C1 segment of cervical spinal cord (tissue), 14 donors: ENCODE data around the gene SEC11C.

Source experiments
- DNase-seq, 14 donors: peaks; one replicate each; lab custom pipeline; 2025; lab: John Stamatoyannopoulos, UW

SEC11C gene

DNA sequence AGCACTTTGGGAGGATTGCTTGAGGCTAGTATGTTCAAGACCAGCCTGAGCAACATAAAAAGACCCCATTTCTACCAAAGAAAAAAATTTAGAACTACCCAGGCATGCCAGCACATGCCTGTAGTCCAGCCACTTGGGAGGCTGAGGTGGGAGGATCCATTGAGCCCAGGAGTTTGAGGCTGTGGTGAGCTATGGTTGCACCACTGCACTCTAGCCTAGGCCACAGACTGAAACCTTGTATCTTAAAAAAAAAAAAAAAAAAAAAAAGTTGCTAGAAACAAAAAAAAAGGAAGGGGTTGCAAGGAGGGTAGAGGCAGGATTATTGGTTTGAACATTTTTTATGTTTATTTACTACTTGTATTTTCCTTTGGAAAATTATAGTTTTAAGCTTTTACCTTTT, 4.8 kb downstream of the SEC11C start:
- DNase-seq, result no peak

DNA sequence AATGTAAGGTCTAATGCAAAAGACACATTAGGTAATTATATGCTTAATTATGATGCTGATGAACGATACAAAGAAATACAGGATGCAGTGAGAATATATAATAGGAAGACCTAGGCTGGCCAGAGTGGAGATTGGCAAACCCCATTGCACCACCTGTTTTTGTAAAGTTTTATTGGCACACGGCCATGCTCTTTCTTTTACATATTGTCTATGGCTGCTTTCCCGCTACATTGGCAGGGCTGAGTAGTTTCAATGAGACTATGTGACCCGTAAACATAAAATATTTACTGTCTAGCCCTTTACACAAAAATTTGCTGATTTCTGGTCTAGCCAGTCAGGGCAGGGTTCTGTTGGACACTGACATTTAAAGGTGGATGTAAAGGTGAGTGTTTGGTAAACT, 5.4 kb downstream of the SEC11C start:
- no peak for DNase-seq

DNA sequence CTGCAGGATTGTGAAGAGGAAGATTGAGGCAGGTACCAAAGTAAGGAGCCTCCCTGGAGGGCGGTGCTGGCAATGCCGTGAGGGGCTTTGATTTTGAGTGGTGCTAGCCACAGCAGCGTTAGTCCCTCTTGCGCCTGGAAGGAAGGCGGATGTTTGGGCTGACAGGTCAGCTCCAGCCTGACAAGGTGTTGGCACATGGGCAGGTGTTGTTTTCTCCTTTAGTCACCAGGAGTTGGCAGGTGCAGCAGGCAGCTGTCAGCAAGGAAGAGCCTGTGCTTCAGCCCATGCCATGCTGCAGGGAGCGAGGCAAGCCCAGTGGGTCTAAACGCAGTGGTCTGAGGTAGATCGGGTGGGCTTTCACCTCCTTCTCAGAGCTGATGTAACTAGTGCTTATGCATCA, 8.5 kb downstream of the SEC11C start:
- no peak for DNase-seq

DNA sequence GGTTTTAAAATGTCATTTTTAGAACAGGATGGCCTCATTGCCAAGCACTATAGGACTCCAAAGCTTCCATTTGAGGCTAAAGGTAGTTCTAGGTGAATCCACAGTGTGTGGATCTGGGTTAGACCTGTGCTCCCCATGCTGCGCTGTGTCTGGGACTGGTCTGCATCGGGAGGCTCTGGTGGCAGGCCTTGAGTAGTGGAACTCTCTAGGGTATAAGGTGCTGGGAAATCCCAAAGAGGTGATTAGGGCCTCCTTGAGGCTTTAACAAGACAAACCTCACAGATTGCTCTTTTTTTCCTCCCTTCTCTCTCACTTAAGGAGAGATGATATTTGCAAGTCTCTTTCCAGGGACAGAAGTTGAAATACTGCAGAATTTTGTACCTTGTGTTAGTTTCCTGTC, 9.3 kb downstream of the SEC11C start:
- no peak for DNase-seq

DNA sequence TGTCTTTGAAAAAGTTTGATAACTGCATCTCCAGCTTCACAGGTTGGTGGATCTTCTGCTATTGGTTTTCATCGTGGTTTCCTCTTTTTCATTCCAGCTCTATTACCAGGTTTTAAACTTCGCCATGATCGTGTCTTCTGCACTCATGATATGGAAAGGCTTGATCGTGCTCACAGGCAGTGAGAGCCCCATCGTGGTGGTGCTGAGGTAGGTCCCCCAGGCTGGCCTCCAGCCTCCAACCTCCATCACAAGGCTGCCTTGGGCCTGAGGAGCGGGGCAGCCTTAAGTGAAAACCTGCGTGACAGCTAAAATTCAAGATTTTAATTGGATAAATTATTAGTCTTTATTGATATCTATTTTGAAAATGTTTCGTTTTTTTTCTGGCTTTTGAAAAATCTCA, 9.7 kb downstream of the SEC11C start:
- no peak for DNase-seq

DNA sequence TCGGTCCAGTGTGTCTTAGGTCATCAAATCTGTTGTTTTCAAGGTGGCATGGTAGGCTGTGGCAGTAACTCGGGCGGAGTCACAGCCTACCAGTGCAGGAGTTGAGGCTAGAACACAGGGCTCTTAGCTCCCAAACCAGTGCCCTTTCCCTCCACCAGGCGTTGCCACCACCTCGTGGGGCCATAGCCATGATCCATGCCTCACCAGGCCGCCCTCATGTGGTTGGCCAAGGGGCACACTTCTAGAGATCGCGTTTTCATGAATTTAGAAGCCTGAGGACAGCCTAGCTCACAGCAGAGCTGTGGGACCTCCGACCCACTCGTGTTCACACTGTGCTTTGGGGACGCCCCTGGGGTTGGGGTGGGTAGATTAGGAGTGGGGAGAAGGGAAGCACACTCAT, 10.6 kb downstream of the SEC11C start:
- DNase-seq, result no peak

DNA sequence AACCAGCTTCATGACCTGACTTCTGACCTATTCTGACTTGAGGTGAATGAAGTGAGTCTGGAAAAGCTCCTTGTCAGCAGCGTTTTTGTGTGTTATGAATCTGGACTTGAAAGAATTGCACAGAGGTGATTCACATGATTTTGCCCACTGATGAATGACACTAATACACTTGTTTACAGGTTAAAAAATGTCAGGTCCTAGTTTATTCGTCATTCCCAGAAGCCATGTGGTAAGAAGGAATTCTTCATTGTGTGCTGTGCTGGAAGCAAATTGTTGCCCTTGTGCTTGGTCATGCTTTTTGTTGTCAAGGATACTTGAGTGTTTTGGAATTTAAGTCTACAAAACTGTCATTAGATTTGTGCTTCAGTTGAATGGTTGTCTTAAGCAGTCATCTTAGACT, 15.5 kb downstream of the SEC11C start:
- DNase-seq, result no peak

DNA sequence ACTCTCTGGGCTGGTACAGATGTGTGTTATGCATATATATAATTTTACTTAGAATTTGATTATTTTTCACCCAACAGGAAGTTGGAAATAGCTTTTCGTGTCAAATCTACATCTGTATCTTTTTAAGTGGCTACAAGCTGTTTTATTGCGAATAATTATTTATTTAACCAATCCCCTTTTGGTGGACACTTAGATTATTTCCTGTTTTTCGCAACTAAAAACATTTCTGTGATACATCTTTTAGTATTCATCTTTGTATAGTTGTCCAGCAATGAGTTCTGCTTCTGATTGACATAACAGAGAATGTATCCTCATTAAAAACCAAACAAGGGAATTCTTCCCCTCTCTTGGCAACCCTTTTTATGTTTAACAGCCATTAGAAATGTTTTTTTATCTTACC, 16.6 kb downstream of the SEC11C start:
- DNase-seq, result no peak

DNA sequence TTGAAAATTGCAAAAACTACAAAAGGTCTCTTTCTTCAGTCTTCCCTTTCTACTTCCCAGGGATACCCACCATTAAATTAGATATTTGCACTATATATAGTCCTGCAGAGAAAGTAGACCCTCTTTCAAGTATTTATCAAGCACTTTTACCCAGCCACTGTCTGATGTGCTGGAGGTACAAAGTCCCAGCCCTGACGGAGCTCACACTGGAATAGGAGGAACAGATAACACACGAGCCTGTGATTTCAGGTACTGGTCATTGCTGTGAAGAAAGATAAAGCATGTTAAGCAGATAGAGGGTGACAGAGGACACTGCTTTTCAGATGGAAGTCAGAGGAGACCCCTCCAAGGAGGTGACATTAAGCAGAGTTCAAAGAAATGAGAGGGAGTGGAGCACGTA, 19.6 kb downstream of the SEC11C start:
- no peak for DNase-seq

DNA sequence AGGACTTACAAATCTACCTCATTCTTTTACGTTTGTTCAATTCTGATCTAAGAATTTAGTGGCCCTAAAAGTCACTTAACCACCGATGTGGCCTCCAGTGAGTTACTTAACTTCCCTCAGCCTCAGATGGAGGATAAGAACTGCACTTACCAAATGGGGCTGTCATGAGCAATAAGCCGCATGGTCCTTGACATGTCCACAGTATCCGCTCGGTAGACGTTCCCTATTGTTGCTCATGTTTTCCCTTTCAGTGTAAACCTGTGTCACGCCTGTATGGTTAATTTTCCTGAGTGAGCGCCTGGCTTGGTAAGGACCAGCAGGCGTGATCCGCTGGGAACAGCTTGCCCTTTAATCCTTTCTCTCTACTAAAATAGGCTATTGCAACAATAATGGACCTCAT, 20.3 kb downstream of the SEC11C start:
- no peak for DNase-seq

DNA sequence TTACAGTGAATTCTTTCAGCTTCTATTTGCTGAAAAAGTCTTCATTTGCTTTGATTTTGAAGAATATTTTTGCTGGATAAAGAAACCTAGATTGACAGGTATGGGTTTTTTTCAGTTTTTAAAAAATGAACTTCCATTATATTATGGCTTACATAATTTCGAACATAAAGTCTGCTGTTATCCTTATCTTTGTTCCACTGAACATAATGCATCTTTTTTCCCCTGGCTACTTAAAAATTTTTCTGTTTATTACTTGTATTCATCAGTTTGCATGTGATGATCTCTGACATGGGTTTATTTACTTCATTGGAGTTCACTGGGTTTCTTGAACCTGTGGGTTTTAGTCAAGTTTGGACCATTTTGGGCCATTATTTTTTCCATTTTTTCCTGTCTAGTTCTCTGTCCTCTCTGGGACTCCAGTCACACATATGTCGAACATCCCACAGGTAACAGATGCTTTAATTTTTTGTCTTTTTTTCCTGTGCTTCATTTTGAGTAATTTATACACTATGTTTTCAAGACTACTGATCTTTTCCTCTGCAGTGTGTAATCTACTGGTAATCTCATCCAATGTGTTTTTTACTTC, 33.1 kb downstream of the SEC11C start:
- DNase-seq, result no peak

DNA sequence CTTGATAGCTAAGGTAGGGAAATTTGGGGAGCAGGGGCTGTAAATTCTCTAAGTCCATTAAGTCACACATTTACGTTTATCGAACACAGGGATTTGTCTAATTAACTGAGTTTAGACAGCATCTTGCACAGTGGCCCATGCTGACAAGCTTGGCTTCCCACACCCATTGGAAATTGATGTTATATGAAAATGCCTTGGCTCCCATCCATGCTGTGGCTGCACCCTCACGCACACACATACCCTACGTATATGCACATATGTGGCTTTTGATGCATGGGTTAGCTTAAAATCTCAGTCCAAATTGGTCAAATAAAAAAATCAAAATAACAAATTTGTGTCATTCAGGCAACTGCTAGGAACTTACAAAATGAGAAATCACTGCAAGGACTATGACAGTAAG, 37.8 kb downstream of the SEC11C start:
- DNase-seq, result no peak

DNA sequence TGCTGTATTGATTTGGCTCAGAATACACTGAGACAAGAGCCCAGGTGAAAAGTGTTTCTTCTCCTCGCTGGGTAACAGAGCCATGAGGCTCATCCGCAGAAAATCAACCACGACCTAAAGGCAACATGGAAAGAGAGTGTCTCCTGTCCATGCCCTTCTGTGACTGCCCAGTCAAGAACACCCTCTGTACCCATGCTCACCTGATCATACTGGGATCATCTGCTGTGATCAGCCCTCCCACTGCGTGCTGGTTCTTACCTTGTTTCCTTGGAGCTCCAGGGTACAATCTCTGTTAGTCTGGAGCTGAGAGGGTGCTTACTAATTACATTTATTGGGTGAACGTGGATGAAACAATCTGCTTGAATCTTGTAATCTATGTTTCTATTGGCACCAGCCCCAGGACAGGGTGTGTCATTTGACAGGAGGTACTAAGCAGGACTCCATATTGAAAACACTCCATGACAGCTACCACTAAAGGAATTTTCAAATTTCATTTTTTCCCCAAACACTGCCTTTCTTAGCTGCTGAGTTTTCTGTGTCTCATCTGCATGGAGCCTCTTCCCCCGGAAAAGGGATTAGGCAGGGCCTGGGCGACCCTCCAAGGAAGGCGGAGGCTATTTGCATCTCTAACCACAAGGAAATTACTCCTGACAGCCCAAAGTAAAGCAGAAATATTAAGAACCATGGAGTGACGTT, 40.6 kb downstream of the SEC11C start:
- DNase-seq, result no peak

DNA sequence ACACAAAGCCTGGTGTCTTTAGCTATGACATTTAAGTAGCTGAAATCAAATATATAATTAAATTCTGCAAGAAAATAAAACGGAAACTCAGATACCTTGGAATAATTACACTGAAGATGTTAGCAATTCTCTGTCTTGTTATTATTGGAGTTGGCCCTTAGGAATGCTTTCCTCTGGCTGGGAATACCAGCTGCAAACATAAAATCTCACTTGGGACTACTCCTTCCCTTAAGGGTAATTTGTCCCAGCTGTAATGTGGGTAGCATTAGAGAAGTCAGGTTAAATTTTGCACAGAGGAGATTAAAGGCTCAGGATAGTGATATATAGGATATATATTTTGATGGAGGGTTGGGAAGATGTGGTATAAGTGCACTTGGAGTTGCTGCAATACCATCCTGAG, 43.0 kb downstream of the SEC11C start:
- no peak for DNase-seq

DNA sequence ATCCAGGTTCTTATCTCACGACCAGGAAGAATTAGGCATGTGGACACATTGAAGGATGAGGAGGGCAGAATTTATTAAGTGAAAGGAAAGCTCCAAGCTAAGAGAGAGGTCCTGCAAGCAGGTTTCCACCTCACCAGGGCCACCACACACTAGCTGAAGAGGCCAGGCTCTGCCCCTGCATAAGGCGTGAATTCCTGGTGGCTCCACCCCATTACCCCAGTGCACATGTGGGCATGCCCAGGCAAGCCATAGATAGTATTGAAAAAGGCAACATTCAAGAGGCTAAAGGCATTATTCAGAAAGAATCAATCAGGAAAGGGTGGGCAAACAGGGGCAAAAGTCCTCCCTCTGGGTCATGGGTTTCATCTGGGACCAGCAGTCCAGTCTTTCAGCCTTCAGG, 49.3 kb downstream of the SEC11C start:
- DNase-seq, result no peak

DNA sequence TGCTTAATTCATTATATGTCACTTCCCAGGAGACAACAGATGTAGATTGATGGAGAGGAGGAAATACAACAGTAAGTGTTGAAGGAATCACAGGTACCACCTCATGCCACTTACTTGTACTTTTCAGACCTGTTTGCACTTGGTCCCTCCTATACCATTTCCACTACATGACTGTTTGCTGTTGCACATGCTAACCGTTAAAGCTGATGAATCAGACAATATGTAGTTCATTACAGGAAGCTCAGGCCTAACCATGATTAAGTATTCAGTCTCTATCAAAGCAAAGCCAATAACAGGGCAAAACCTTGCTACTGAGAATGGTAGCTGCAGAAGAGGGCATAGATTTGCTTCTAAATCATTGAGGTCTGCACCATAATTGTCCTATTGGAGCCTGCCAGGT, 50.1 kb downstream of the SEC11C start:
- no peak for DNase-seq

DNA sequence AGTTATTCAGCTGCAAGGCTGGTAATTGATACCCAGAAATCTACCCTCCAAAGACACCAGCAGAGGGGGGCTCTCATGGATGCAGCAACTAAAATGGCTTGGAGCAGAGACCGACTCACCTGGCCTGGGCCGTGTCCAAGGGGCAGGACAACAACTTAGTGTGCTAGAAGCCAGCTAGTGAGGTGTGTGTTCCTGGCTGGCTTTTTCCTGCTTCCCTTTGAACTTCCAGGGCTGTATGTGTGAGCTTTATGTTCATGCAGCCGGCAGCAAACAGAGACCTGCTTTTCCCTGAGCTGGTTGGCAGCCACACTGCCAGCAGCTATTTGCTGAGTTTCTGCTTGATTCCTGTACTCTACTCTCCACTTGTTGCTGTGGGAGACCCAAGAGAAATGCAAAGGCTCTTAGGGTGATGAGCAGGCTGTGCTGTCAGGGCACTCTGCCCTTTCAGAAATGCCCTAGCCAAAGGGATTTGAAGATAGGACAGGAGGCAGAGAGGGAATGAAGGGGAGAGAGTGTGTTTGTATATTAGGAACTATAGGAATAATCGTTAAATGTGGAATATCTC, 56.6 kb downstream of the SEC11C start:
- DNase-seq, result no peak

DNA sequence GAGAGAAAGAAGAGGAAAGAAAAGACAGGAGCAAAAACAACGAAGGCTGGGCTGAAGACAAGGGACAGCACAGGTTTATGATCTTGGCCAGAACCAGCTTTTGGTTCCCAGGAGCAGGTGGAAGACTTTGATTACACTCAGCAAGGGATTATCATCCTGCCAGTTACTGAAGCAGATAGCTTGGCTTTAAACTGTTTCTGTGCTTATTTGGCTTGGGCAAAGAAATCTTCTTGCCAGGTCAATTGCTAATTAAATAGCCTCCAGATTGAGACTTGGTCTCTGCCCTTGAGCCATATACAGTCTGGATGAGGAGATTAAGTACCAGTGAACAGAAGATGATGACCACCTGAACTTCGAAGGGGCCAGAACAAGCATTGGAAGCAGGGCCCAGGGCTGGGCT, 58.0 kb downstream of the SEC11C start:
- peak in 1 of 14 donors; percentile 8 for DNase-seq

DNA sequence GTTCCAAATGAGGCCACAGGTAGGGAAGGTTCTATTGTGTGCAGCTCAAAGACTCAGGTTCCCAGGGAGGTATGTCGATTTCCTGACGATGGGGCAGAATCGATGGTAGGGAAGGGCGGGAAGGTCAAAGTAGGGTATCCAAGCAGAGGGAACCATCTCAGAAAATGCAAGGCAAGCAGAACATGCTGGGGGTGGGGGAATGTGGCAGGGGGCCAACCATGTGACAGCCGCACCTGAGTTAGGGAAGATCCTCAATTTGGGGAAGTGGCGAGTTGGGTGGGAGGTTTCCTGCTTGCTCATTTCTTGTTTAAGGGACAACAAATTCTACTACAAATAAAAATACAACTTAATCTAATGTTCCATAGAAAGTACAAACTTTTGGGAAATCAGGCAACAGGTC, 58.5 kb downstream of the SEC11C start:
- no peak for DNase-seq

DNA sequence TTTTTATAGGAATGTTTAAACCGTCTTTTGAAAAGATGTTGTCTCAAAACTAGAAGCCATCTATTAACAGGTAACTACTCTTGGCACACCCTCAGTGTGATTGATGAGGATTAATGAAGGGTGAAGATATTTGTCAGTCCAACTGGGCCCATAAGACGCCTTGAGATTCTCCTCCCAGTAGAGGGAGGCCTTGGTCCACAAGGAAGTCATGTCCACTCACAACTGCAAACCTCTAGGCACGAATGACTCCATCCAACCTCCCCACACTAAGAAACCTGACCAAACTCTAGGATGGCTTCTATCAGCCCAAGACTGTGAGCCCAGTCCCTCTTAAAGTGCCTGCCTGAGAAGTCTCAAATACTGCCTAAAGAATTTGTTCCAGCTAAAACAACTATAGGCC, 61.1 kb downstream of the SEC11C start:
- no peak for DNase-seq

DNA sequence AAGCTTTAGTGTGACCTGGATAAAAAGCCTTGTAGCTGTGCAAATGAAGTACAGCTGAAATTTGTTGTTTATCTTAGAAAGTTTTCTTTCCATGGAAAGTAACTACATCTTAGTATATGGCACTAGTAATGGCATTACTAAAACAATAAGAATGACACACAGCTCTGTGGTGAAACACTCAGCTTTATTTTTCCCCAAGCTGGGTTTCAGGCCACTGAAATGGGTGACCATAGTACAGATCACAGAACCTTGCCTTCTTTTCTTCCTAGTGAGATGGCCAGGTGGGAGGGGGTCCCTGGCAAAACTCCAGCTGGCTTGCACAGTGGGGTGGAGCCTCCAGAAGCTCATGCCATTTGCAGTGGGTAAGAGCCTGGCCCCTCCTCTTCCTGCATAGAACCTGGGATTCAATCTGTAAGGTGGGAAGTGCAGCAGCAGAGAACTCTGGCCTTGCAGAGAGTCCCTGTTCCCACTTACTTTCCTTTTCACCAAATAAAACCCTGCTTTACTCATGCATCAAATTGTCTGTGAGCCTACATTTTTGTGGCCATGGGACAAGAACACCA, 62.7 kb downstream of the SEC11C start:
- DNase-seq, result no peak

DNA sequence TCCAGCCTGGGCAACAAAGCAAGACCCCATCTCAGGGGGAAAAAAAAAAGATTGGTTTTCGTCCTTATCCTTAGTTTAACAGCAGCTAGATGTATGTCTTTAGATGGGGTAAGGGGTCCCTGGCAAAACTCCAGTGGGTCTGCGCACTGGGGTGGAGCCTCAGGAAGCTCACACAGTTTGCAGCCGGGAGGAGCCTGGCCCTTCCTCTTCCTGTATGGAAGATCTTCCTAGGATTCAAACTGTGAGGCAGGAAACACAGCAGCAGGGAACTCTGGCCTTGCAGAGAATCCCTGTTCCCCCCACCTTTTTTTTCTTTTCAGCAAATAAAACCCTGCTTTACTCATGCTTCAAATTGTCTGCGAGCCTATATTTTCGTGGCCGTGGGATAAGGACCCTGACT, 67.8 kb downstream of the SEC11C start:
- no peak for DNase-seq
